ENCODE data around the gene IFRD2. TPM values are rescaled to one million over a fixed set of nuclear protein-coding genes. Genes with fewer than 3 reads are reported as not detected.

The IFRD2 gene
- total and polyA plus RNA-seq, 2 experiments from 2014 or later, result 41.4 to 71.6 TPM

GRCh38 chr3:50304601-50305000 lies 12.4 kb upstream of the IFRD2 start:
- Histone ChIP-seq H3K27me3 (no peaks in the 10 kb centered on the region), H3K9me2 (replicated peaks; ENCODE audit: insufficient read depth) (no peaks in the 10 kb centered on the region), H3K4me1 (ENCODE audit: insufficient read depth) (peaks cover 10% of the 10 kb centered on the region), H3K4me3 (no peak overlapping the region), H3K27ac (no peak overlapping the region), H3K79me2 (peaks cover 7% of the 10 kb centered on the region), H3K9me3 (ENCODE audit: low read depth) (no peaks in the 10 kb centered on the region), H3K4me2 (no peak overlapping the region), H4K20me1 (ENCODE audit: insufficient read depth, poor library complexity, severe bottlenecking) (no peaks in the 10 kb centered on the region), H2AFZ (no peak overlapping the region), H3K36me3 (replicated peaks; ENCODE audit: insufficient read depth, low read depth) (no peaks in the 10 kb centered on the region)
- no peak for DNase-seq (ENCODE audit: low spot score)
- TF ChIP-seq EZH2phosphoT487 (IDR thresholded peaks at IDR 0.05; ENCODE audit: low read depth, severe bottlenecking, unreplicated experiment) (no peak), CTCF (IDR thresholded peaks at IDR 0.05; ENCODE audit: poor library complexity) (no peak), EZH2 (IDR thresholded peaks at IDR 0.05; ENCODE audit: borderline replicate concordance) (no peak)

GRCh38 chr3:50303013-50303815 lies 11.0 kb upstream of the IFRD2 start, which contains the start of gene HYAL1:
HYAL1 (minus strand) TSS chr3:50303574; CDS start chr3:50302956, 618 bp downstream.
- peak; percentile 18 for TF ChIP-seq CTCF (IDR thresholded peaks at IDR 0.05; ENCODE audit: poor library complexity)
- no peak for TF ChIP-seq EZH2 (IDR thresholded peaks at IDR 0.05; ENCODE audit: borderline replicate concordance)
- TF ChIP-seq EZH2phosphoT487 (IDR thresholded peaks at IDR 0.05; ENCODE audit: low read depth, severe bottlenecking, unreplicated experiment), result no peak
- Histone ChIP-seq H2AFZ (no peak within 1 kb of the TSS), H3K9me2 (replicated peaks; ENCODE audit: insufficient read depth) (no peaks in the 10 kb centered on the region), H3K4me1 (ENCODE audit: insufficient read depth) (peaks cover 15% of the 10 kb centered on the region), H4K20me1 (ENCODE audit: insufficient read depth, poor library complexity, severe bottlenecking) (no peaks in the 10 kb centered on the region), H3K4me3 (no peak within 1 kb of the TSS), H3K27me3 (no peaks in the 10 kb centered on the region), H3K36me3 (replicated peaks; ENCODE audit: insufficient read depth, low read depth) (no peaks in the 10 kb centered on the region), H3K27ac (peak within 1 kb of the TSS; percentile 73), H3K4me2 (peak within 1 kb of the TSS; percentile 36), H3K79me2 (peaks cover 11% of the 10 kb centered on the region), H3K9me3 (ENCODE audit: low read depth) (no peaks in the 10 kb centered on the region)
- DNase-seq (ENCODE audit: low spot score), result peak; percentile 66
- WGBS (ENCODE audit: low lambda C conversion rate, missing lambda C conversion rate), result 64% methylated on average over 14 of the region's 14 CpGs

GRCh38 chr3:50302095-50303012 lies 10.1 kb upstream of the IFRD2 start:
- no peak for DNase-seq (ENCODE audit: low spot score)
- H3K27ac ChIP-seq, result peak overlapping the region; percentile 73
- 89% methylated on average over 32 of the region's 32 CpGs for WGBS (ENCODE audit: low lambda C conversion rate, missing lambda C conversion rate)
- no peaks in the 10 kb centered on the region for H3K36me3 ChIP-seq (replicated peaks; ENCODE audit: insufficient read depth, low read depth)
- peaks cover 11% of the 10 kb centered on the region for H3K79me2 ChIP-seq
- no peaks in the 10 kb centered on the region for H4K20me1 ChIP-seq (ENCODE audit: insufficient read depth, poor library complexity, severe bottlenecking)
- no peaks in the 10 kb centered on the region for H3K9me3 ChIP-seq (ENCODE audit: low read depth)
- peaks cover 17% of the 10 kb centered on the region for H3K4me1 ChIP-seq (ENCODE audit: insufficient read depth)
- no peak overlapping the region for H3K4me3 ChIP-seq
- H2AFZ ChIP-seq, result no peak overlapping the region
- peak overlapping the region; percentile 36 for H3K4me2 ChIP-seq
- no peak for TF ChIP-seq CTCF (IDR thresholded peaks at IDR 0.05; ENCODE audit: poor library complexity)
- no peaks in the 10 kb centered on the region for H3K9me2 ChIP-seq (replicated peaks; ENCODE audit: insufficient read depth)
- no peaks in the 10 kb centered on the region for H3K27me3 ChIP-seq
